ENCODE results near the gene ZNF274. TPM values are rescaled to one million over a fixed set of nuclear protein-coding genes. Genes with fewer than 3 reads are reported as not detected.

The ZNF274 gene
- total and polyA plus RNA-seq, 2 of the 8 experiments (the other 6 are each of a cell fraction or from before 2014, with no cell fraction given): 13.3 to 25.1 TPM

- H4K20me1 ChIP-seq (replicated peaks in 1 of 2; ENCODE audit: control insufficient read depth in 1 of 2, insufficient read depth in 2 of 2, low read length in 2 of 2): no peaks in the 10 kb centered on the region
- CTCF ChIA-PET (ENCODE audit: partially characterized antibody): interaction anchor here (0.6 to 1.9 kb wide), 10 partner anchors 9 to 212 kb away, joined by 3 to 7 read pairs (median 4); no protein-coding TSS in a partner anchor
- H3K14ac ChIP-seq (ENCODE audit: insufficient read length): no peak overlapping the region
- WGBS, 2 experiments (ENCODE audit: extremely low coverage in 1 of 2, insufficient coverage in 1 of 2, insufficient read length in 1 of 2, insufficient replicate concordance in 2 of 2, low coverage in 1 of 2, low lambda C conversion rate in 2 of 2, missing lambda C conversion rate in 1 of 2): 58% methylated on average over 4 of the region's 4 CpGs; no CpG with 5 or more reads in 1 of the 2 experiments
- peaks cover 2 to 12% of the 10 kb centered on the region in 2 experiments; a peak in 2 of 4 replicates for H3K79me2 ChIP-seq (ENCODE audit: control insufficient read depth in 1 of 2, insufficient read depth in 2 of 2, low read length in 2 of 2)
- no peaks in the 10 kb centered on the region for H3K27me3 ChIP-seq (replicated peaks in 1 of 4; ENCODE audit: control insufficient read depth in 3 of 4, extremely low read depth in 1 of 4, insufficient read depth in 3 of 4, low read length in 3 of 4)
- peaks cover 6 to 22% (median 17%) of the 10 kb centered on the region in 4 experiments; a peak in 7 of 8 replicates for H3K36me3 ChIP-seq (ENCODE audit: control insufficient read depth in 2 of 4, insufficient read depth in 4 of 4, low read length in 3 of 4)
- H3K27ac ChIP-seq (ENCODE audit: low read depth, low read length): 0 out of 2 replicates have a peak overlapping the region, but pooled peaks have one; percentile 14
- H3K4me3 ChIP-seq (ENCODE audit: extremely low read depth in 1 of 4, insufficient read depth in 2 of 4, low read depth in 3 of 4, low read length in 4 of 4): peak overlapping the region; percentile 31 to 97 (median 68); a peak in 6 of 8 replicates
- H3K23ac ChIP-seq (ENCODE audit: insufficient read length): no peak overlapping the region
- FAIRE-seq (peak; percentile 32), DNase-seq (ENCODE audit: low read depth in 1 of 2, low spot score in 2 of 2) (peak in 1 of 2 experiments; percentile 62)
- 0 out of 2 replicates have a peak overlapping the region, but pooled peaks have one; percentile 68 for H2AK5ac ChIP-seq (ENCODE audit: low read depth, low read length)
- peak overlapping the region; percentile 70 for H4K91ac ChIP-seq (replicated peaks; ENCODE audit: insufficient read length, low read length)
- no peak overlapping the region for H2BK20ac ChIP-seq (ENCODE audit: low read length)
- H3K9me3 ChIP-seq (ENCODE audit: insufficient read depth in 2 of 2, low read depth in 1 of 2, low read length in 1 of 2): peaks cover 32 to 33% of the 10 kb centered on the region in 2 experiments
- no peak overlapping the region for H4K8ac ChIP-seq (ENCODE audit: extremely low read depth, insufficient read depth, low read length)
- peak overlapping the region; percentile 33 for H3K4ac ChIP-seq (replicated peaks; ENCODE audit: insufficient read length, low read depth, low read length)
- H3K4me1 ChIP-seq (replicated peaks in 1 of 4; ENCODE audit: control insufficient read depth in 3 of 4, insufficient read depth in 4 of 4, low read length in 3 of 4): no peaks in the 10 kb centered on the region; a peak in 1 of 7 replicates
- H3K9ac ChIP-seq (replicated peaks in 1 of 4; ENCODE audit: extremely low read depth in 1 of 4, low read depth in 3 of 4, low read length in 3 of 4): no peak overlapping the region; a peak in 1 of 7 replicates
- POLR2A ChIA-PET (ENCODE audit: partially characterized antibody): interaction anchor here (1.3 to 2.2 kb wide), 5 partner anchors 10 to 181 kb away, joined by 3 to 11 read pairs (median 7); partner anchors contain the start of genes ZNF497 and ZSCAN22
- H3K56ac ChIP-seq (replicated peaks; ENCODE audit: insufficient read length, low read depth, low read length): no peak overlapping the region
- peak overlapping the region; percentile 76; the same call in 1 of the 2 replicates for H2AFZ ChIP-seq (ENCODE audit: low read length)
- peaks cover 9% of the 10 kb centered on the region; the same call in 1 of the 2 replicates for H3K23me2 ChIP-seq (ENCODE audit: low read depth, low read length)
- H4K5ac ChIP-seq (ENCODE audit: insufficient read length, low read depth, low read length): no peak overlapping the region
- peaks cover 4% of the 10 kb centered on the region for H3K79me1 ChIP-seq (ENCODE audit: low read depth, low read length)
- H2BK15ac ChIP-seq (ENCODE audit: low read length): peak overlapping the region; percentile 66
- H3K18ac ChIP-seq (ENCODE audit: extremely low read depth, low read length): 0 out of 2 replicates have a peak overlapping the region, but pooled peaks have one; percentile 14
- H2BK5ac ChIP-seq (ENCODE audit: low read depth, low read length): peak overlapping the region; percentile 26; the same call in 1 of the 2 replicates
- peak overlapping the region; percentile 78 for H2BK12ac ChIP-seq (ENCODE audit: low read depth, low read length)
- no peak overlapping the region for H2BK120ac ChIP-seq (replicated peaks; ENCODE audit: low read depth, low read length)
- peak overlapping the region; percentile 69 for H3K4me2 ChIP-seq (ENCODE audit: insufficient read depth in 1 of 2, low read depth in 2 of 2, low read length in 2 of 2)
- TF ChIP-seq SAP30 (IDR thresholded peaks at IDR 0.05; ENCODE audit: insufficient read depth, insufficient replicate concordance, low read length) (no peak), SRF (IDR thresholded peaks at IDR 0.05; ENCODE audit: low read depth, low read length) (no peak), JUND (IDR thresholded peaks at IDR 0.05; ENCODE audit: low read length) (no peak), RBBP5 (IDR thresholded peaks at IDR 0.05; ENCODE audit: borderline replicate concordance, low read depth, low read length) (no peak), TBP (IDR thresholded peaks at IDR 0.05; ENCODE audit: low read depth, low read length) (no peak), POLR2A (IDR thresholded peaks at IDR 0.05; ENCODE audit: control extremely low read depth in 1 of 2, low read depth in 2 of 2, low read length in 2 of 2) (no peak; a peak in 1 of 3 replicates), CBX8 (IDR thresholded peaks at IDR 0.05; ENCODE audit: borderline replicate concordance, low read depth, low read length) (no peak), RAD21 (IDR thresholded peaks at IDR 0.05 in 1 of 2, conservative IDR thresholded peaks at IDR 0.05 in 1 of 2; ENCODE audit: low read depth in 2 of 2, low read length in 2 of 2) (peak; percentile 58 to 70), TAF1 (IDR thresholded peaks at IDR 0.05; ENCODE audit: low read depth, low read length) (no peak), POLR2AphosphoS5 (IDR thresholded peaks at IDR 0.05; ENCODE audit: low read depth, low read length) (no peak), JUN (IDR thresholded peaks at IDR 0.05; ENCODE audit: low read depth, low read length) (no peak)
Measured at GRCh38 chr19:58181902-58182576, 822 bp upstream of the ZNF274 start.
